HepG2 (cell line): Measurements from ENCODE around the gene VWA3A. TPM values are rescaled to one million over a fixed set of nuclear protein-coding genes. Genes with fewer than 3 reads are reported as not detected.

ENCODE experiments used
- AGO2 ChIP-seq: fragments of 200-400 bp; formaldehyde crosslinking; optimal IDR thresholded peaks from 2 replicates; pipeline ENCODE3; 2017; ENCODE audit warnings: mild to moderate bottlenecking, low read depth, low read length, moderate library complexity
- AKAP8 ChIP-seq: sonication (generic); formaldehyde crosslinking; IDR thresholded peaks from 2 replicates; pipeline ENCODE4 v1.5.1; 2020; ENCODE audit warnings: mild to moderate bottlenecking, missing genetic modification reagents
- CREBL2 ChIP-seq: sonication (generic); formaldehyde crosslinking; IDR thresholded peaks from 2 replicates; pipeline ENCODE4 v1.8.1; 2023; ENCODE audit warnings: missing genetic modification reagents, mild to moderate bottlenecking, borderline replicate concordance
- EED ChIP-seq: sonication (generic); formaldehyde crosslinking; IDR thresholded peaks from 2 replicates; pipeline ENCODE4 v1.5.0; 2020; ENCODE audit warnings: mild to moderate bottlenecking, missing genetic modification reagents
- ETV6 ChIP-seq: sonication (generic); formaldehyde crosslinking; conservative IDR thresholded peaks from 2 replicates; pipeline ENCODE4 v1.4.0; 2020; ENCODE audit warnings: missing genetic modification reagents
- GTF3A ChIP-seq: sonication (generic); formaldehyde crosslinking; conservative IDR thresholded peaks from 2 replicates; pipeline ENCODE4 v1.4.0; 2020; ENCODE audit warnings: mild to moderate bottlenecking, missing genetic modification reagents
- GZF1 ChIP-seq: sonication (generic); formaldehyde crosslinking; IDR thresholded peaks from 2 replicates; pipeline ENCODE4 v1.5.1; 2020; ENCODE audit warnings: mild to moderate bottlenecking, missing genetic modification reagents
- KDM1A ChIP-seq: IDR thresholded peaks from 2 replicates; pipeline ENCODE4 v1.6.1; 2016; ENCODE audit warnings: missing compliant biosample characterization
- LCORL ChIP-seq, 2 experiments: fragments of 450-650 bp in 1 of 2; sonication (generic) in 1 of 2; formaldehyde crosslinking in 1 of 2; IDR thresholded peaks; 2 replicates each; pipeline versions ENCODE4 v1.5.0 to v1.6.1; 2017 to 2020; ENCODE audit warnings: antibody characterized with exemption in 1 of 2, missing genetic modification reagents in 1 of 2
- MLX ChIP-seq: IDR thresholded peaks from 2 replicates; pipeline ENCODE4 v1.6.1; 2016
- NFYC ChIP-seq: IDR thresholded peaks from 2 replicates; pipeline ENCODE4 v1.6.1; 2016; ENCODE audit warnings: missing genetic modification reagents, missing compliant biosample characterization
- NR2F1 ChIP-seq, 2 experiments: fragments of 450-650 bp in 1 of 2; formaldehyde crosslinking in 1 of 2; IDR thresholded peaks; 2 replicates each; pipeline versions ENCODE4 v1.5.0 to v1.6.1; 2016 to 2020; ENCODE audit warnings: mild to moderate bottlenecking in 1 of 2, missing compliant biosample characterization in 1 of 2, missing genetic modification reagents in 1 of 2, moderate library complexity in 1 of 2
- PAF1 ChIP-seq: IDR thresholded peaks from 2 replicates; pipeline ENCODE4 v1.6.1; 2016; ENCODE audit warnings: missing genetic modification reagents, missing compliant biosample characterization
- RAD21 ChIP-seq: fragments of 450-650 bp; formaldehyde crosslinking; IDR thresholded peaks from 2 replicates; pipeline ENCODE4 v1.5.0; 2020; ENCODE audit warnings: mild to moderate bottlenecking
- WIZ ChIP-seq: sonication (generic); formaldehyde crosslinking; IDR thresholded peaks from 2 replicates; pipeline ENCODE4 v1.5.1; 2020; ENCODE audit warnings: mild to moderate bottlenecking, missing genetic modification reagents
- XRCC5 ChIP-seq: fragments of 200-400 bp; formaldehyde crosslinking; optimal IDR thresholded peaks from 2 replicates; pipeline ENCODE3; 2017; ENCODE audit warnings: mild to moderate bottlenecking, low read length
- ZC3H13 ChIP-seq: sonication (generic); formaldehyde crosslinking; IDR thresholded peaks from 2 replicates; pipeline ENCODE4 v1.8.1; 2023; ENCODE audit warnings: mild to moderate bottlenecking, missing genetic modification reagents, moderate library complexity
- ZNF12 ChIP-seq: sonication (generic); formaldehyde crosslinking; IDR thresholded peaks from 2 replicates; pipeline ENCODE4 v1.5.0; 2020; ENCODE audit warnings: missing genetic modification reagents
- ZNF276 ChIP-seq: sonication (generic); formaldehyde crosslinking; IDR thresholded peaks from 2 replicates; pipeline ENCODE4 v1.4.0; 2020; ENCODE audit warnings: mild to moderate bottlenecking, low read depth, missing genetic modification reagents
- ZNF329 ChIP-seq: sonication (generic); formaldehyde crosslinking; IDR thresholded peaks from 2 replicates; pipeline ENCODE4 v1.9.0; 2021; ENCODE audit warnings: low read depth, mild to moderate bottlenecking, missing genetic modification reagents
- ZNF557 ChIP-seq: sonication (generic); formaldehyde crosslinking; IDR thresholded peaks from 2 replicates; pipeline ENCODE4 v1.4.0; 2020; ENCODE audit warnings: missing genetic modification reagents
- ZNF574 ChIP-seq: sonication (generic); formaldehyde crosslinking; IDR thresholded peaks from 2 replicates; pipeline ENCODE4 v1.4.0; 2020; ENCODE audit warnings: missing genetic modification reagents
- ZNF83 ChIP-seq: sonication (generic); formaldehyde crosslinking; IDR thresholded peaks from 2 replicates; pipeline ENCODE4 v1.4.0; 2020; ENCODE audit warnings: missing genetic modification reagents, mild to moderate bottlenecking, borderline replicate concordance
- ZNF878 ChIP-seq: sonication (generic); formaldehyde crosslinking; IDR thresholded peaks from 2 replicates; pipeline ENCODE4 v1.8.1; 2023; ENCODE audit warnings: mild to moderate bottlenecking, missing genetic modification reagents, moderate library complexity
- ZSCAN9 ChIP-seq: IDR thresholded peaks from 2 replicates; pipeline ENCODE4 v1.6.1; 2016; ENCODE audit warnings: borderline replicate concordance
- polyA plus RNA-seq, 8 experiments: library from polyadenylated mRNA; depleted of rRNA in 3 of 8; stranded (reverse) in 7 of 8; unstranded in 1 of 8; fragments of >200 nt; fragmentation: Illumina TruSeq in 4 of 8; extraction: Trizol in 4 of 8; gene quantifications; 2 replicates each; pipeline versions ENCODE4 v1.2.1 to v1.2.3, GENCODE V29; 2011 to 2016; ENCODE audit warnings: low read depth in 4 of 8, missing spikeins in 1 of 8, mixed read lengths in 1 of 8; ENCODE audit not compliant: insufficient read depth in 1 of 8
- total RNA-seq, 5 experiments: library from RNA; depleted of rRNA; stranded (reverse); fragments of >200 nt; fragmentation: Illumina TruSeq; extraction: Trizol; gene quantifications; 2 replicates each; pipeline ENCODE4 v1.2.3, GENCODE V29; 2016; ENCODE audit warnings: low read depth in 1 of 5

Gene VWA3A
- total and polyA plus RNA-seq, 2 of the 13 experiments (the other 11 are each of a cell fraction or from before 2014, with no cell fraction given), result 0.03 to 0.07 TPM

GRCh38 chr16:22195695-22196558 lies 103.6 kb downstream of the VWA3A start (continued):
- no peak for TF ChIP-seq GZF1 (CRISPR knock-in tag)
- TF ChIP-seq GTF3A (CRISPR knock-in tag), result no peak
- TF ChIP-seq ZNF12, result peak; percentile 65
- peak; percentile 80 for TF ChIP-seq AKAP8 (CRISPR knock-in tag)
- peak; percentile 63; the same call in 1 of the 2 replicates for TF ChIP-seq ZSCAN9 (CRISPR knock-in tag)
- TF ChIP-seq ZNF276 (CRISPR knock-in tag), result no peak
- peak; percentile 93 for TF ChIP-seq XRCC5
- TF ChIP-seq CREBL2 (CRISPR knock-in tag), result peak; percentile 22; the same call in 1 of the 2 replicates
- no peak for TF ChIP-seq LCORL (IDR thresholded peaks at IDR 0.05)
- peak; percentile 64; the same call in 1 of the 2 replicates for TF ChIP-seq LCORL (CRISPR knock-in tag; IDR thresholded peaks at IDR 0.05)
- no peak for TF ChIP-seq NFYC (CRISPR knock-in tag)
- no peak for TF ChIP-seq ZNF329 (CRISPR knock-in tag)
- peak; percentile 95 for TF ChIP-seq KDM1A (CRISPR knock-in tag)
- peak in 1 of 2 experiments; percentile 40; a peak in 3 of 4 replicates for TF ChIP-seq NR2F1 (CRISPR knock-in tag; IDR thresholded peaks at IDR 0.05)
- 0 out of 2 replicates have a peak, but pooled peaks have one; percentile 9 for TF ChIP-seq ZNF83 (CRISPR knock-in tag)
- peak; percentile 98 for TF ChIP-seq ZNF878 (CRISPR knock-in tag)
- peak; percentile 88 for TF ChIP-seq ZNF574 (CRISPR knock-in tag)
- peak; percentile 46; the same call in 1 of the 2 replicates for TF ChIP-seq ETV6 (CRISPR knock-in tag)
- TF ChIP-seq ZC3H13 (CRISPR knock-in tag), result peak; percentile 82; the same call in 1 of the 2 replicates
- TF ChIP-seq EED (CRISPR knock-in tag), result peak; percentile 74; the same call in 1 of the 2 replicates
- TF ChIP-seq AGO2, result no peak
- peak; percentile 40; the same call in 1 of the 2 replicates for TF ChIP-seq ZNF557 (CRISPR knock-in tag)
- peak; percentile 64; the same call in 1 of the 2 replicates for TF ChIP-seq MLX
- peak; percentile 52; the same call in 1 of the 2 replicates for TF ChIP-seq WIZ (CRISPR knock-in tag)
- TF ChIP-seq RAD21, result peak; percentile 76
- 0 out of 2 replicates have a peak, but pooled peaks have one; percentile 48 for TF ChIP-seq PAF1 (CRISPR knock-in tag)
